Left lung (tissue), 10 donors: ENCODE data around the gene DRD2. TPM values are rescaled to one million over a fixed set of nuclear protein-coding genes. Genes with fewer than 3 reads are reported as not detected.
A peak's percentile ranks its signal among the peaks of the same experiment; 100 is the strongest.

Source experiments
- ATAC-seq: fragments of 200-7000 bp; cut with Tn5 transposase; one replicate; pipeline ENCODE4 v1.9.1; 2020; ENCODE audit warnings: moderate library complexity
- DNase-seq, 4 donors: peaks; one replicate each; pipeline ENCODE4 v3.0.0-alpha.2; 2013 to 2020
- H3K27ac ChIP-seq, 2 donors: fragments of 200-600 bp; sonication (generic) in 1 of 2; one replicate each; pipeline versions ENCODE4 v1.5.0 to v1.8.0; 2020 to 2021
- H3K27me3 ChIP-seq, 2 donors: fragments of 200-600 bp; sonication (generic) in 1 of 2; one replicate each; pipeline versions ENCODE4 v1.5.0 to v1.8.0; 2020 to 2021
- H3K36me3 ChIP-seq, 2 donors: fragments of 200-600 bp; sonication (generic) in 1 of 2; one replicate each; pipeline versions ENCODE4 v1.5.0 to v1.8.0; 2020 to 2021
- H3K4me1 ChIP-seq, 2 donors: fragments of 200-600 bp; one replicate each; pipeline ENCODE4 v1.8.0; 2021
- H3K4me3 ChIP-seq, 2 donors: fragments of 200-600 bp; sonication (generic) in 1 of 2; one replicate each; pipeline versions ENCODE4 v1.5.0 to v1.8.0; 2020 to 2021; ENCODE audit warnings: mild to moderate bottlenecking in 1 of 2
- H3K9me3 ChIP-seq, 2 donors: fragments of 200-600 bp; sonication (generic) in 1 of 2; one replicate each; pipeline versions ENCODE4 v1.5.0 to v1.8.0; 2020 to 2021
- CTCF ChIP-seq, 2 donors: fragments of 200-600 bp; sonication (generic) in 1 of 2; IDR thresholded peaks; one replicate each; pipeline versions ENCODE4 v1.5.0 to v1.8.0; 2021; ENCODE audit warnings: antibody characterized with exemption in 2 of 2
- intact Hi-C, 2 donors: fragments of 100-400 bp; cut with DNase I; formaldehyde crosslinking; loops; one replicate each; pipeline versions ENCODE4 v1.11.2 to v1.14.2; 2022
- polyA plus RNA-seq, 6 donors: library from polyadenylated mRNA; unstranded; fragments of 120-200 nt; gene quantifications; one replicate each; pipeline ENCODE4 v1.2.1, GENCODE V29; 2013; ENCODE audit not compliant: insufficient read length in 6 of 6
- total RNA-seq, 2 donors: library from RNA; stranded (reverse); fragmentation: NEBNext Ultra II Directional; extraction: Animal tissue kit (Norgen Biotek cat#: 25700); gene quantifications; one replicate each; pipeline ENCODE4 v1.2.1, GENCODE V29; 2021
- donor health status: DM: no; HTN: yes; CAD: no.
- donor health status: DM: no; HTN: no; CAD: no.

Gene DRD2
- total and polyA plus RNA-seq, 8 donors: 0.17 to 0.43 (median 0.22) TPM; not detected in 2

DNA sequence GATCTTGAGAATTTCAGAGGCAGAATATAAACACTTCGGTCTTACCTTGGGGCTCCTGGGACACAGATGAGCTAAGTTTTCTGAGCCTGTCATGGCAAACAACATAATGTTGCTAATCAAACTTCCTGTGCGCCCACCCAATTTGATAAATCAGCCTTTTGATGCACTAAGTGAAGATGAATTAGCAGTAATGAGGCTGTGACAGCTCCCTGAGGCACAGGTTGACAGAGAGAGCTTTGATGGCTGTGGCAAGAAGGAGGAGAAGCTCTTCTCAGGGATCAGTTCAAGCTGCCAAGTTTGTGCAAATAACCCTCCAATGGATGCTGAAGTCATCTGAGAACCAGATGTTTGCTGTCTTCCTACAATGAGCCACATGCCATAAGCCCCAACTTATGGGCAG is 34.4 kb downstream of the DRD2 start:
- intact Hi-C loops: no loop called here
- Histone ChIP-seq H3K4me3 (no peak overlapping the region), H3K9me3 (no peaks in the 10 kb centered on the region), H3K27me3 (peaks cover 2 to 12% of the 10 kb centered on the region in 2 donors), H3K4me1 (no peaks in the 10 kb centered on the region), H3K27ac (no peak overlapping the region), H3K36me3 (no peaks in the 10 kb centered on the region)
- TF ChIP-seq CTCF (IDR thresholded peaks at IDR 0.05): no peak
- no peak for ATAC-seq
- DNase-seq: no peak

GRCh38 chr11:113436672-113437252 is 38.4 kb downstream of the DRD2 start:
- H3K4me3 ChIP-seq: no peak overlapping the region
- DNase-seq (no peak), ATAC-seq (no peak)
- no peak overlapping the region for H3K27ac ChIP-seq
- no peak for TF ChIP-seq CTCF (IDR thresholded peaks at IDR 0.05)
- H3K27me3 ChIP-seq: no peaks in the 10 kb centered on the region
- H3K36me3 ChIP-seq: no peaks in the 10 kb centered on the region
- H3K4me1 ChIP-seq: no peaks in the 10 kb centered on the region
- H3K9me3 ChIP-seq: no peaks in the 10 kb centered on the region
- intact Hi-C loops: no loop called here

DNA sequence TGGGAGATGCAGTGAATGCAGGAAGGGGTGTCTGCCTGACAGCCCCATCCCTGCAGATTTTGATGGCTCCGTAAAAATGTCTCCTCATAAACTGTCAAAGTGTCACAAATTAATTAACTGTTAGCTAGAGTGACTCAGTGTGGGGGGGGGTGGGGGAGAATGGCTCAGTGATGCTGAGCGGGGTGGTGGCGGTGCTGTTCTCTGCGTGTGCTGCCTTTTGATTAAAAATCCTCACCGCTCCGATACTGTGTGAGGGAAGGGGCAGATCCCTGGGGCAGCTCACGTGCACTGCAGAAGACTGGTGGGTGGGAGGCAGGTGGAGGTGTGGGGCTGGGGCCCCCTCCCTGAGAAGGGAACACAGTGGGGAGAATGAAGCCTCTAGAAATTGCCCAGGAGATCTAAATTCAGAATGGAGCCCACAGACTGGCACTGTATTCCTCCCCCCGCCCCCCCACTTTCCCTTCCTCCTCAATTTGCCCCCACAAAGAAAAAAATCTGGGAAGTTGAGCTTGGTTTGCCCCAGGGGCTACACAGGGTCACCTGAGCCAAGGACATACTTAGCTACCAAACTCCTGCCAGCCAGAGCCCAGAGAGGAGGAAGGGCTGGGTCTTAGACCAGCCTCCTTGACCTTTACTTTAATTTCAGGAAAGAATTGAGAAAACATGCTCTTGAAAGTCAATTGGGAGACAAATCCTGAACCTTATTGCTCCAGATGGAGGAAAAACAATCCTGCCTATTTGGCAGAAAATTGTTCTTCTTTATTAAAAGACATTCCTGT is 39.8 kb downstream of the DRD2 start:
- no peak overlapping the region for H3K27ac ChIP-seq
- intact Hi-C loops: no loop called here
- TF ChIP-seq CTCF (IDR thresholded peaks at IDR 0.05): no peak

GRCh38 chr11:113431746-113432145 is 43.5 kb downstream of the DRD2 start:
- intact Hi-C loops: no loop called here
- no peaks in the 10 kb centered on the region for H3K36me3 ChIP-seq
- H3K27me3 ChIP-seq: no peaks in the 10 kb centered on the region
- DNase-seq (no peak), ATAC-seq (no peak)
- no peaks in the 10 kb centered on the region for H3K4me1 ChIP-seq
- no peak overlapping the region for H3K27ac ChIP-seq
- no peak overlapping the region for H3K4me3 ChIP-seq
- H3K9me3 ChIP-seq: no peaks in the 10 kb centered on the region
- TF ChIP-seq CTCF (IDR thresholded peaks at IDR 0.05): no peak

More for the DNA sequence above, 39.8 kb downstream of the DRD2 start:
- Histone ChIP-seq H3K4me3 (no peak overlapping the region), H3K27me3 (no peaks in the 10 kb centered on the region), H3K9me3 (no peaks in the 10 kb centered on the region), H3K4me1 (no peaks in the 10 kb centered on the region), H3K36me3 (no peaks in the 10 kb centered on the region)
- ATAC-seq (peak; percentile 44), DNase-seq (no peak)

GRCh38 chr11:113426686-113427085 is 48.5 kb downstream of the DRD2 start:
- Histone ChIP-seq H3K27ac (no peak overlapping the region), H3K4me1 (no peaks in the 10 kb centered on the region), H3K9me3 (no peaks in the 10 kb centered on the region), H3K4me3 (no peak overlapping the region), H3K36me3 (no peaks in the 10 kb centered on the region), H3K27me3 (no peaks in the 10 kb centered on the region)
- intact Hi-C loops: no loop called here
- TF ChIP-seq CTCF (IDR thresholded peaks at IDR 0.05): no peak
- no peak for DNase-seq
- no peak for ATAC-seq
